Upper lobe of right lung (tissue), 1 donor: ENCODE results near the gene KREMEN2. TPM values are rescaled to one million over a fixed set of nuclear protein-coding genes. Genes with fewer than 3 reads are reported as not detected.

Experiments
- ATAC-seq: fragments of 200-7000 bp; cut with Tn5 transposase; one replicate; pipeline ENCODE4 v1.9.1; 2020; ENCODE audit warnings: mild to moderate bottlenecking, moderate library complexity
- DNase-seq: peaks from one replicate; pipeline ENCODE4 v3.0.0-alpha.2; 2020
- H3K27ac ChIP-seq: fragments of 200-600 bp; one replicate; pipeline ENCODE4 v1.8.0; 2022
- H3K27me3 ChIP-seq: fragments of 200-600 bp; one replicate; pipeline ENCODE4 v1.8.0; 2022; ENCODE audit warnings: mild to moderate bottlenecking
- H3K36me3 ChIP-seq: fragments of 200-600 bp; one replicate; pipeline ENCODE4 v1.8.0; 2022
- H3K4me1 ChIP-seq: fragments of 200-600 bp; one replicate; pipeline ENCODE4 v1.8.0; 2022
- H3K4me3 ChIP-seq: fragments of 200-600 bp; one replicate; pipeline ENCODE4 v1.8.0; 2022; ENCODE audit warnings: mild to moderate bottlenecking
- H3K9me3 ChIP-seq: fragments of 200-600 bp; one replicate; pipeline ENCODE4 v1.8.0; 2022
- CTCF ChIP-seq: fragments of 200-600 bp; IDR thresholded peaks from one replicate; pipeline ENCODE4 v1.8.0; 2022; ENCODE audit warnings: antibody characterized with exemption
- intact Hi-C: fragments of 100-400 bp; cut with DNase I; formaldehyde crosslinking; loops from one replicate; pipeline ENCODE4 v1.11.0; 2022
- total RNA-seq: library from RNA; stranded (reverse); fragmentation: NEBNext Ultra II Directional; extraction: Animal tissue kit (Norgen Biotek cat#: 25700); gene quantifications from one replicate; pipeline ENCODE4 v1.2.1, GENCODE V29; 2021
- donor health status: DM: no; HTN: yes; CAD: no; lungs with severe emphysema.

The KREMEN2 gene
- total RNA-seq, 1 donor from 2014 or later: not detected

- ATAC-seq (no peak), DNase-seq (no peak)
- Histone ChIP-seq H3K4me3 (peak overlapping the region; percentile 18), H3K36me3 (no peaks in the 10 kb centered on the region), H3K4me1 (peaks cover 37% of the 10 kb centered on the region), H3K27me3 (peaks cover 74% of the 10 kb centered on the region), H3K27ac (no peak overlapping the region), H3K9me3 (no peaks in the 10 kb centered on the region)
- no peak for TF ChIP-seq CTCF
- intact Hi-C loops: no loop called here
Measured at GRCh38 chr16:2964475-2965336, 631 bp downstream of the KREMEN2 start.

GRCh38 chr16:2966043-2966807 is 2.1 kb downstream of the KREMEN2 start:
- Histone ChIP-seq H3K9me3 (no peaks in the 10 kb centered on the region), H3K4me3 (peak overlapping the region; percentile 16), H3K36me3 (no peaks in the 10 kb centered on the region), H3K4me1 (peaks cover 45% of the 10 kb centered on the region), H3K27ac (no peak overlapping the region), H3K27me3 (peaks cover 67% of the 10 kb centered on the region)
- no peak for ATAC-seq
- intact Hi-C loops: no loop called here
- DNase-seq: no peak
- TF ChIP-seq CTCF: no peak

- peak; percentile 79 for DNase-seq
- Histone ChIP-seq H3K36me3 (no peaks in the 10 kb centered on the region), H3K9me3 (no peaks in the 10 kb centered on the region), H3K4me1 (peaks cover 45% of the 10 kb centered on the region), H3K27me3 (peaks cover 66% of the 10 kb centered on the region), H3K4me3 (peak overlapping the region; percentile 16), H3K27ac (no peak overlapping the region)
- intact Hi-C loops: no loop called here
- peak; percentile 21 for TF ChIP-seq CTCF
- no peak for ATAC-seq
Measured at GRCh38 chr16:2966808-2967191, 2.7 kb downstream of the KREMEN2 start.

- Histone ChIP-seq H3K4me1 (peaks cover 45% of the 10 kb centered on the region), H3K27ac (no peak overlapping the region), H3K27me3 (peaks cover 62% of the 10 kb centered on the region), H3K9me3 (no peaks in the 10 kb centered on the region), H3K4me3 (peak overlapping the region; percentile 16), H3K36me3 (no peaks in the 10 kb centered on the region)
- no peak for TF ChIP-seq CTCF
- DNase-seq (no peak), ATAC-seq (no peak)
- intact Hi-C loops: no loop called here
Measured at GRCh38 chr16:2967211-2967631, 3.1 kb downstream of the KREMEN2 start.

- H3K27ac ChIP-seq: no peak overlapping the region
- peaks cover 57% of the 10 kb centered on the region for H3K27me3 ChIP-seq
- ATAC-seq: no peak
- no peak overlapping the region for H3K4me3 ChIP-seq
- intact Hi-C loops: no loop called here
- no peaks in the 10 kb centered on the region for H3K9me3 ChIP-seq
- peaks cover 45% of the 10 kb centered on the region for H3K4me1 ChIP-seq
- DNase-seq: no peak
- TF ChIP-seq CTCF: no peak
- no peaks in the 10 kb centered on the region for H3K36me3 ChIP-seq
Measured at GRCh38 chr16:2967721-2968161, 3.7 kb downstream of the KREMEN2 start.
